ENCODE data around the gene DAPK1. TPM values are rescaled to one million over a fixed set of nuclear protein-coding genes. Genes with fewer than 3 reads are reported as not detected.

Gene DAPK1
- total RNA-seq, 1 experiment from 2014 or later, result not detected

DNA sequence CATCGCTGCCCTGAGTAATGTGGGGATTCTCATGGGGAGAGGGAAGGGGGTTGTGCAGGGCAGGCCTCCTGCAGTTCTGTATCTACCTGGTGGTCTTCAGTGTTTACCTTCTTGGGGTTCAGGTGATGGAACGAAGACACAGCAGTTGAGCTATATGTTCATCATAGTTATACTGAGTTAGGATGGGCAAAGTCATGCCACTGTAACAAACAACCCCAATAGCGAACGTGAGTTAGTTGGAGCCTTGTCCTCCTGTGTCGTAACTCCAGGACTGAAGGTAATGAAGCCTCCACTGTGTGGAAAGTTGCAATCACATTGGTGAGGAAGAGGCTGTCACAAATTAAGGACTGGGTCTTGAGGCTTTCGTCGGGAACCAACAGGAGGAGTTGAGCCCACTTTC lies 64.4 kb downstream of the DAPK1 start:
- in situ Hi-C loops (cut with HindIII; ENCODE audit: low sequenced_read_pairs), result no loop called here

DNA sequence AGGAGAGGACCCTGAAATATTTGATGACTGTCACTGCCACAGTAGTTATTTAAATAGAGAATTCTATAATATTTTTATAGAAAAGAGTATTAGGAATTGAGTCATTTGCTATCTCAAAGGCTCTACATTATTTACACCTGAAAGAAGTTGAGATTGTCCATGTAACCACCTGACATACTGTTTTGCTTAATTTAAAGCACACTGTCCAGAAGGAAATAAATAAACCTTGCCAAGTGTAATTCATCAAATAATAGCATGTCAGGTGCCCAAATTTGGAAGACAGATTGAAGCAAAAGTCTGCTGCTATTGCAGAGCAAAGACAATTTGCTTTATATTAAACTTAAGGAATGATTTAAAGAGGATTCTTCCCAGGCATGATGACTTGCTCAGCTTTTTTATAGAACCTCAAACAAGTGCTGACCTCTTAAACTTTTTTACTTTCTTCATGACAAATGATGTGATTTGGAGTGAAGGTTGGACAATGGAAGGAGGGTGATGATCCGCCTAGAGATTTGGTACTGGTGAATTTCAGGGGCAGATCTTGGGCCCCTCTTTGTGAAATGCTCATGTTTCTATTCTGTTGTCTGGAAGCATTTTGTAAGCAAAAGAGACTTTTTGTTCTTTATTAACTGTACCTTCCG lies 65.0 kb downstream of the DAPK1 start:
- in situ Hi-C loops (cut with HindIII; ENCODE audit: low sequenced_read_pairs), result no loop called here

More for the DNA sequence above, 64.4 kb downstream of the DAPK1 start:
- no peak for DNase-seq (ENCODE audit: low spot score)

DNA sequence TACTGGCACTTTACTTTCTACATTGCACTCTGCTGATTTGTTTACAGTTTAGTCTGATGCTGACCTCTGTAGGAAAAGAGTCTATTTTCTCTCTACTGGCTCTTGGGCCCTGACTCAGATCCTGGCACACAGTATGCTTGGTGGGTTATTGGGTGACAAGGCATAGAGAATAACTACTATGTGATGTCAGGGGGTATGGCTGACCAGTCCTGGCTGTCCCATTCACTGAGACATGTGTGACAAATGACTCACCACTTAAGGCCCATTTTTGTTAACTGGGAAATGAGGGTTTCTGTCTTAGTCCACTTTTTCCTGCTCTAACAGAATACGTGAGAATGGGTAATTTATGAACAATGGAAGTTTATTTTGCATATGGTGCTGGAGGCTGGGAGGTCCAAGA lies 66.4 kb downstream of the DAPK1 start:
- in situ Hi-C loops (cut with HindIII; ENCODE audit: low sequenced_read_pairs), result no loop called here
- DNase-seq (ENCODE audit: low spot score), result no peak

More for the DNA sequence above, 65.0 kb downstream of the DAPK1 start:
- DNase-seq (ENCODE audit: low spot score), result no peak

DNA sequence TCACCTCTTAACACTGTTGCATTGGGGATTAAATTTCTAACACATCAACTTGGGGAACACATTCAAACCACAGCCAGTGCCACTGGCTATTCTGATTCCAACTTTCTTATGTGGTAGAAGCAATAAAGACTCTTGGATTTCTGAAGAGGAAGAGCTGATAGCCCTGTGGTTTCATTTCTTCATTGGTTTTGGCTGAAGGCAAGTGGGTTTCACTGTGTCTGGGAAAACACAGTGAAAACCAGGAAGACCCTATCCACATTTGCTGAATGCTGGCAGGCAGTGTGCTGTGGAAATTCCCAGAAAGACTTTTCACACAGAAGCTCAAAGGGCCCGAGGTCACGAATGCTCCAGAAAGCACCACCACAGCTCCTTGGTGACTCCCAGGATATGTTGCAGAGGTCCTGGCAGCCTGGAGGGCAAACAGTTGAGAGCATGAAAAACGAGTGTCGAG lies 67.1 kb downstream of the DAPK1 start:
- DNase-seq (ENCODE audit: low spot score), result no peak

DNA sequence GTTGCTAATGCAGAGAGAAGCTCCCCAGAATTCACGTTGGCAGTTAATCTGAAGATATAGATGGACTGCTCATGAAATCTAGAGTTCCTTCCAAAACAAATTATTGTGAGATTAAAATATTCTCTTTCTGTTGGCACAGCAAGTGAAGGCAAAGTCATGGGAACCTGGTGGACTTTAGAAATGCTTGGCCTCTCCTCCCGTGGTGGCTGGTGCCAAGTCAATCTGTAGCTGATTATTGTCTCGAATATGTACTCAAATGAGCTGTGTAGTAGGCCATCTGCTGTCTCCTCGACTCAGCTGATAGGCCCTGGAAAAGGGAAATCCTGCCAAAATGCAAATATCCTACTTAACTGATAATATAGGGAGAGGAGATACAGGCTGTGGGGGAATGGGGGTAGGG lies 69.3 kb downstream of the DAPK1 start:
- DNase-seq (ENCODE audit: low spot score), result peak; percentile 89
- in situ Hi-C loops (cut with HindIII; ENCODE audit: low sequenced_read_pairs), result no loop called here

More for the DNA sequence above, 67.1 kb downstream of the DAPK1 start:
- in situ Hi-C loops (cut with HindIII; ENCODE audit: low sequenced_read_pairs), result no loop called here

DNA sequence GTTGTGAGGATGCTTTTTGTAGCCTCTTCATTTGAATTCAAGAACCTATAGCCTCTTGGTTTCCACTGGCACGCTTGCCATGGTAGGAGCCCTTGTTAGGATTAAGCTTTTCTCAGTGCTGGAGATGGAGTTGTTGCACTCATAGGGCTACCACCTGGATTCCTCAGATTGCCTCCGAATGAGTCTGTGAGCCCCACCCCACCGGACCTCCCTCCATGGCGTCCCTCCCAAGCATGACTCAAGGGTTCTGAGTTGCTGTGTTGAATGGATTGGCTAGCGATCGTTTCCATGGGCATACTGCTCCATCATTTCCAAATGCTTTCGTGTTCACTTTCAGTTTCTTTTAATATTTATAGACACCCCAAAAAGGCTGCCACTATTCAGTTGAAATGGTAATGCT lies 69.9 kb downstream of the DAPK1 start:
- no peak for DNase-seq (ENCODE audit: low spot score)
- in situ Hi-C loops (cut with HindIII; ENCODE audit: low sequenced_read_pairs), result no loop called here

DNA sequence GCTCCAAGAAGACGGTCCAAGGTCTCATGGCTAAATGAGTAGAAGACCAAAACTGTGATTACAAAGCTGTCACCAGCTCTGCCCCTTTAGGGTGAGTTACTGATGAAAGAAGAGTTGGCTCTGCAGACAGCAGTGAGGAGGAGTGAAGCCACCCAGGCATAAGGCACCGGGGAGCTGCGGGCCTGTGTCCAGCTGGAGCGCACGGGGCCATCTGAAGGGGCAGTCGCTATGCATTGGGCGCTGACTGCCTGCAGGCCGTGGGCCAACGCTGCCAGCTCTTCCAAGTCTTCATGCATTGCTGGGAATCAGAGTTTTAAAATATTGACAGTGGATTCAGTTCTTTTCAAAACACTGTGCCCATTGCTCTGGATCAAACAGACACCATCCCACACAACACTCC lies 70.3 kb downstream of the DAPK1 start:
- in situ Hi-C loops (cut with HindIII; ENCODE audit: low sequenced_read_pairs), result no loop called here

DNA sequence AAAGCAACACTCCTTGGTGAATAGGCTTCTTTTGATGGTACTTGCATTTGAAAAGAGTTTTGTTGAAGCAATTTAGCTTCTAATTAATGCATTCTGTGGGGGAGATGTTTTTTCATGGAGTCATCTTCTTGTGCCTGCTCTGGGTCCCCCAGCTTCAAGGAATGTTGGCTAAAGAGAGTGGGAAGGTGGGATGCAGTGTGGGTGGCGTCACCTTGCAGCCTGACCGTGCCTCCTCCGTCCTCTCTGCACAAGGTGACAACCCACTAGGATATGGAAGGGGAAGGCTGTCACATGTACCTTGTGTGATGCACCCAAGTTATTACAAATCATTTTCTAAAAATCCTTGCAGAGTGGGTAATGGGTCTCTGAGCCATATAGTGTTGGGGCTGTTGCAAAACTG lies 70.7 kb downstream of the DAPK1 start:
- DNase-seq (ENCODE audit: low spot score), result no peak
- in situ Hi-C loops (cut with HindIII; ENCODE audit: low sequenced_read_pairs), result no loop called here

More for the DNA sequence above, 70.3 kb downstream of the DAPK1 start:
- DNase-seq (ENCODE audit: low spot score), result peak; percentile 70

DNA sequence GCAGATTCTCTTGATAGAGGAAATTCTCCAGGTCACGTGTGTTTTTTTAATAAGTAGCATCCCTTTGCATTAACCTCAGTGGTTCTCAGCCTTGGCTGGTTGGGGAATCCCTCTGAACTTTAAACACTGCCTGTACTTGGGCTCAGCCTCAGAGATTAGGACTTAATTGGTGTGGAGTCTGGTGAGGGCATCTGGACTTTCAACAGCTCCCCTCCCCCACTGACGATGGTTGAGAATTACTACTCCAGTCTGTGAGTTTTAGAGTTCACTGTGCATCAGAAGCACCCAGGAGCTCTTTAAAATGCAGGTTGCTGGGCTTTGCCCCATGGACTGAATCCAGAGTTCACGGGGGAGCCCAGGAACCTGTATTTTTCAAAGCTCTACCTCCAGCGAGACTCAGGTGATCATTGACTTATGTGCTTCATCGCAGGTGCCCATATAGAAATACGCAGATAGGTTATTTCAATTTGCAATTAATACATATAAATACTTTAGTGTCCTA lies 71.4 kb downstream of the DAPK1 start:
- DNase-seq (ENCODE audit: low spot score), result no peak
- in situ Hi-C loops (cut with HindIII; ENCODE audit: low sequenced_read_pairs), result no loop called here

DNA sequence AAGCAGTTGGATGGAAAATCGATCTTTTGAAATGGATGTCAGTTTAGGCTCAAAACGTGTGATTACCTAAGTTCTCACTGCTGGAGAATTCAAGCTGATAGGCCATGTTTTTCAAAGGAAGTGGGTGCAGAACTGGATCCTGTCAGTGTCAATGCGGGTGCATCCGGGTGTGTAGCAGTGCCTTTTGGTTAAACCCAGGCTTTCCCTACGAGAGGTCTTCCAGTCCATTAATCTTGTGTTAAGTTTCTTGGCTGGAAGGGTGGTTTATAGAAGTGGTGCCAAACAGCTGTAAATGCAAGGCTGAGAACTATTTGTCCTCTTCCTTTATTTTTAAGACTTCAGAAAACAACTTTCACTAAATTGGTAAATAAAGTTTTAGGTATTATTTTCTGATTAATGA lies 71.9 kb downstream of the DAPK1 start:
- in situ Hi-C loops (cut with HindIII; ENCODE audit: low sequenced_read_pairs), result no loop called here

DNA sequence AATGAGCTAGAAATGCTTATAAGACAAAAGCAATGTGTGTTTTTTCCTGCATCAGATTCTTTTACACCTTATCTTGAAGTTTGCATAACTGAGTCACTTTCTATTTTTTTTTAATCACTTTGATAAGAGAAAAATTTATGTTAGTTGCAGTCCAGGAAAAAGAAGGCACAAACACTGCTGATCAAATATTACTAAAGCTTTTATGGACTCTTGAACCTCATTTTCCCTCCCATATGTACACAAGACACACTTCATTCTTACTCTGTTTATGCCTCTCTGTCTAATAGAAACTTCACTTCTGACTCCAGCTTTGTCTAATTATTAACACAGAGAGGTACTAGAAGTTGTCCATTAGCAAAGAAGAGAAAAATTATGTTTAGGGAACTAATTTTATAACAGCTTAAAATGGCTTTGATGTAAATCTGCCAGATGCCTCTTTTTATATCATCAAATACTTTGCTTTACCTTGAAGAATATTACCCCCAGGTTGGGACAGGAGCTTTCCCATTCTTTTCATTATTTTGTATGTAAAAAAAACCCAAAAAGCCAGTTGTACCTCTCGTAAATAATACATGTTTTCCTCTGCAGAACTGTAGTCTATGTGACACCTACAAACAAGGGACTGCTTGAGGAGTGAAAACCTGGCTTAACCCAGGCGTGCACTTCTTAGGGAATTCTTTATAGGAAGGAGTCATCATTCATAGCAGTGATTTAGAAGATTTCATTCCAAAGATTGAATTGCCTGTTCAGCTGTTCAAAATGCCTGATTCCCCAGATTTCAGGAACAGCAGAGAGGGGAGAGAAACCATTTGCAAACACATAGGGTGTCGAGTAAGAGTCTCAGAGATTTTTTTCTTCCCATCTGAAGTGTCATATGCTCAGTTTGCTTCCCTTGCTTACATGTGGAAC lies 72.6 kb downstream of the DAPK1 start:
- DNase-seq (ENCODE audit: low spot score), result no peak
- in situ Hi-C loops (cut with HindIII; ENCODE audit: low sequenced_read_pairs), result no loop called here

More for the DNA sequence above, 71.9 kb downstream of the DAPK1 start:
- no peak for DNase-seq (ENCODE audit: low spot score)

DNA sequence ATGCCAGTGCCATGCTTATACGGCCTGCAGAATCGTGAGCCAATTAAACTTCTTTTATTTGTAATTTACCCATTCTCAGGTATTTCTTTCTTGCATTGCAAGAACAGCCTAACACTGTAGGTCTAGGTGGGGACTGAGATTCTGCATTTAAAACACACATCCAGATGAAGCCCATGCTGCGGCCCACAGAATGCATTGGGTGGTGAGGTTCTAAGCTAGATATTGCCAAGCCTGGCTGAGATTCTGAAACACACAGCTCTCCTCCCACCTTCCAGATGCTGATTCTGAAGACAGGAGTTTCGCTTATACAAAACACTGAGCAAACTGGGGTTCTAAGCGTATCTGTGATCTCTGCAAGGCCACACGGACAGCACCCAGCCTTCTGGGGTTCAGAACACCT lies 75.1 kb downstream of the DAPK1 start:
- in situ Hi-C loops (cut with HindIII; ENCODE audit: low sequenced_read_pairs), result no loop called here
- DNase-seq (ENCODE audit: low spot score), result no peak

DNA sequence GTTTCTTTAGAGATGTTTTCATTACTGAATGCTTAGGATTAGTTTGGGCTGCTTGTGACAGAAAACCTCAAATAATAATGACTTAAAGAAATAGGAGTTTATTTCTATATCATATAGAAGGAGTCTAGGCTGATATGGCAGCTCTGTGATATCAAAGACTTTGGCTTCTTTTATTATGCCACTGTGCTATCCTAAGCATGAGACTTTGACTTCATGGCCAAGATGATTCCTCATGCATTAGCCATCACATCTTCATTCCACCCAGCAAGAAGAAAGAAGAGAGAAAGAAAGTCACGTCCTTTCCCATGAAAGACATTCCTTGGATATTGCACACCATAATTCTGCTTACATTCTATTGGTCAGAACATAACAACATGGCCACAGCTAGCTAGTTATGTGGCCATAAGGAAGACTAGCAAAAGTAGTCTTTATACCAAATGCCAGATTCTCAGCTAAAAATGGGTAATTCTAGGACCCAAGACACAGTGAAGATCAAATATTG lies 76.2 kb downstream of the DAPK1 start:
- no peak for DNase-seq (ENCODE audit: low spot score)
- in situ Hi-C loops (cut with HindIII; ENCODE audit: low sequenced_read_pairs), result no loop called here

DNA sequence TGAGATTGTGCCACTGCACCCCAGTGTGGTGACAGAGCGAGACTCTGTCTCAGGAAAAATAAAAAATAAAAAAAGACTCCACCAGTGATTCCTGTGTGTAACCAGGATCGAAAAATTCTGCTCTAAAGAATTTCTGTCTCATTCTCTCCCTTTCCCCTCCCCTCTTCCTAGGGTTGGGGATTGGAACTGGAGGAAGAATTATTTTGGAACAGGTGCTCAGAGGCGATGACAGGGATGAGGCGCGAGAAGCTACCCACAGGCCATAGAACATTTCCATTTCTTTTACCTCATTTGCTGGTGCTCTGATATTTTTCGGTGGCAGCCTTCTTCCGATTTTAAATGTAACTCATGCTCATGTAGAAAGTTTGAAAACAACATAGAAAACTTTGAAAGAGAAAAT lies 80.1 kb downstream of the DAPK1 start:
- no peak for DNase-seq (ENCODE audit: low spot score)
- in situ Hi-C loops (cut with HindIII; ENCODE audit: low sequenced_read_pairs), result no loop called here

DNA sequence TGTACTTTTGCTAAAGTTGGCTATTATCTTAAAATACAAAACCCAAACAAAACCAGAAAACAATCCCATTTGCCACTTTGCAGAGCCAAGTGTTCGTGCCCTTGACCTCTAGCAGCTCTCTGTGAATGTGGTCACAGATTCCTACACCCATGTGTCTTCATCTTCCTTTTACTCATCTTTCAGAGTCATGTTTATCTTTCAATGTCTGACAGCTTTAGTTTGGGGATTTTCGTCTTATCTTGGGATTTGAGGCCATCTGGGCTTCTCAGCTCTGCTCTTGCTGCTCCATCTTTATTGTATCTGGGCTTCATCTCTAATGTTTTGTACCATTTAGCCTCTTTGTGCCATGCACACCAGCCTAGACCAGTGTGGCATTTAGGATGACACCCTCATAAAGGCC lies 81.0 kb downstream of the DAPK1 start:
- in situ Hi-C loops (cut with HindIII; ENCODE audit: low sequenced_read_pairs), result no loop called here
- DNase-seq (ENCODE audit: low spot score), result no peak

DNA sequence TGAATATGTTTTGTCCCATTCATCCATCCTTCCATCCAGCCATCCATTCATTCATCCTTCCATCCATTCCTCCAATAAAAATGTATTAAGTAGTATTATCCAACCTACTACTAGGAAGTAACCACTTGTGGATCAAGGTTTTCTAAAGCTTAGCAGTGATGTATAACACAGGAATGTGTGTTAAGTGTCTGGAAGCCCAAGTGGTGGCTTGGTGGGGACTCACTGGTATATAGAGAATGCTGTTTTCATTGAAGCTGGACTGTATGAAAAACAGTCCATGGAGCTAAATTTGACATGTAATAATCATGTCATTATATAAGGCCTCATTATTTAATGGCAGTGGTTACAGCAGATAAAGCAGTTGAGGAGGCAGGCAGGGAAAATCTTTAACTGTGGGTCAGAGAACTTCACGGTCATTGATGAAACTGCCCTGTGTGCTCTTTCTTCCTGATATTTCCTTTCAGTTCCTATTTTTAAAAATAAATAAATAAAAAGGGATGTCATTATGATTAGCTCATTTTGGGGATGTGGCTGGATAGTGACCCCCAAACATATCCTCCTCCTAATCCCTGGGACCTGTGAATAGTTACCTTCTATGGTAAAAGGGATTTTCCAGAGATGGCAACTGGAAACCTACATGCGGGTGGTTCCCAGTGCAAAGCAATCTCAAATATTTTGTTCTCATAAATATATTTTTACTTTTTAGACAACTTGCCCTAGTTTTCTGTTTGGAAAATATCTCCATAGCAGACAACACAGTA lies 82.3 kb downstream of the DAPK1 start:
- no peak for DNase-seq (ENCODE audit: low spot score)
- in situ Hi-C loops (cut with HindIII; ENCODE audit: low sequenced_read_pairs), result no loop called here

DNA sequence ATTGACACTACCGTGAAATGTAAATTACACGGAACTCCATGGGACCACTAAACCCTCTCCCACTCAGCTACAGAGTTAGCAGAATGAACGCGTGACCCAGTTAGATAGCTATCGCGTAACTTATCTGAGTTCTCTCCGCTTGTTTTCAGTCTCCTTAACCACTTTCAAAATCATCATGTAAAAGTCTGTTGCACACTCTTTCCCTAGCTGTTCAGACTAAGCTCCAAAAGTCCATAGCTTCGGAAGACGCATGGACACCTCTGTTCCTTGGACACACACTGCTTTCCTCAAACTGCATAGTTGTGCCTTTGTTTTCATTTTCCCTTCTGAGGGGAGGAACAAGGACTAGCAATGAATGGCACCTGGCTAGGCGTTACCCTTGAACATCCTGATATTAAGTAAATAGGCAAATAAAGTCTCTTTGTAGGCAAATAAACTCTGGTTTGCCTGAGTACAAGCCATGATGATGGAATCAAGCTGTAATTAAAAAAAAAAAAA lies 83.3 kb downstream of the DAPK1 start:
- in situ Hi-C loops (cut with HindIII; ENCODE audit: low sequenced_read_pairs), result no loop called here
- DNase-seq (ENCODE audit: low spot score), result no peak

DNA sequence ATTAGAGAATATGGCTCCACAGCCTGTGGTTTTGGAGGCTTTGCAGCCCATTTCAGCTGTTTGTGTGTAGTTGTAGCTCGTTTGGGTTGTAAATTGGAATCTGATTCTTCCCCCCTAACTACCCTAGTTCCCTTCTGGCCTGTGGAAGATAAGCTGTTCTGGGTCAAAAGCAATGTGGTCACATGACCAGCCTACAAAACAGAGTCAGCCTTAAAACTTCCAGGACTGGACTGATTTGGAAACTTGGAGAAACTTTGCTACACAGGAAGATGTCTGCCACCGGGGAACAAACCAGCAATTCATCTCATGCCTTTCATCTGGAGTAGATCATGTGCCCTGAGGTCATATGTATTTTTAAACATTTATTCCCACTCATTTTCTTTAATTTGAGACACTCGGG lies 83.8 kb downstream of the DAPK1 start:
- in situ Hi-C loops (cut with HindIII; ENCODE audit: low sequenced_read_pairs), result no loop called here
- no peak for DNase-seq (ENCODE audit: low spot score)

DNA sequence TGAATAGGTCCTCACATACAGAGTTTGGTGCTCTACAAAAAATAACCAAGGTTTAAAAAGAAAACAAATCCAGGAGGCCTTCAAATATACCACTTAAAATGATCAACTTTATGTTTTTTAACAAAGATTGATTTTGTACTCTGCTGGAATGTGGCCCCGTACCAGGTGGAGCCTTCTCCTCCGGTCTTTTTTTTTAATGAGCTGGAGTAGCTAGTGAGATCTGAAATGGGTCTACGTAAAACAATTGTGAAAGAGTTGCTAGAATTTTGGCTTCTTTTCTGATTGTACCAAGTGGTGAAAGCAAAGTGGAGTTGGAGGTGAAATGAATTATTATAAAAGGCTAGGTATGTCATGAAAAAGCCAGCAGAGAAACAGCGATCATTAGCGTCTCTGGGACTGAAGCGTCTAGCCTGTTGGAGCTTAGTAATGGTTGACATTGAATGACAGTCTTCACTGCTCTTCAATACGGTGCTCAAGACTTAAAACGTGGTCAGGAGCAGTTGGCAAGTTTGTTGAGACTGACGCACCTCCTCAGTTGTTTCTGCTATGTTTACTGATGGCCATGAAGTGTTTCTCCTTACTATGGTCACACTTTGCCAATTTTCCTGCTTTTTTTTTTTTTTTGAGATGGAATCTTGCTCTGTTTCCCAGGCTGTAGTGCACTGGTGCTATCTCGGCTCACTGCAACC lies 84.4 kb downstream of the DAPK1 start:
- in situ Hi-C loops (cut with HindIII; ENCODE audit: low sequenced_read_pairs), result no loop called here
- no peak for DNase-seq (ENCODE audit: low spot score)

All from G401 (cell line).